Activated effector memory CD4-positive, alpha-beta T cell treated with Interleukin-2 at 50 U/mL for 16 hours (primary cell): Measurements from ENCODE around the gene DACT2.
"Not testable (repeated sequence)": the region's sequence is repeated elsewhere in the genome, so short reads cannot be mapped to it uniquely, and the experiment has no call there.

Experiments used
- DNase-seq: peaks from one replicate; pipeline ENCODE4 v3.0.0-alpha.2; 2020

The DACT2 gene

GRCh38 chr6:168318579-168319278, 848 bp downstream of the DACT2 start:
- DNase-seq = no peak

- no peak for DNase-seq
These were observed 1.5 kb downstream of the DACT2 start for GRCh38 chr6:168318090-168318489.

GRCh38 chr6:168315596-168315995, 4.0 kb downstream of the DACT2 start:
- no peak for DNase-seq

- no peak for DNase-seq
These were observed 4.6 kb downstream of the DACT2 start for GRCh38 chr6:168314948-168315347.

- DNase-seq = no peak
These were observed 5.6 kb downstream of the DACT2 start for GRCh38 chr6:168314021-168314420.

- DNase-seq = no peak
These were observed 6.1 kb downstream of the DACT2 start for GRCh38 chr6:168313431-168314011.

GRCh38 chr6:168312125-168312507, 7.5 kb downstream of the DACT2 start:
- not testable (repeated sequence) for DNase-seq

GRCh38 chr6:168311410-168312124, 8.0 kb downstream of the DACT2 start:
- DNase-seq = no peak

GRCh38 chr6:168310945-168311344, 8.6 kb downstream of the DACT2 start:
- no peak for DNase-seq

- DNase-seq = no peak
These were observed 9.2 kb downstream of the DACT2 start for GRCh38 chr6:168310403-168310802.

GRCh38 chr6:168309997-168310396, 9.6 kb downstream of the DACT2 start:
- DNase-seq = no peak

- DNase-seq = no peak
These were observed 10.4 kb downstream of the DACT2 start for GRCh38 chr6:168309183-168309582.

GRCh38 chr6:168308390-168309144, 11.0 kb downstream of the DACT2 start:
- no peak for DNase-seq

- no peak for DNase-seq
These were observed 11.9 kb downstream of the DACT2 start for GRCh38 chr6:168307695-168308021.

- no peak for DNase-seq
These were observed 12.4 kb downstream of the DACT2 start for GRCh38 chr6:168307015-168307694.

GRCh38 chr6:168305863-168306262, 13.7 kb downstream of the DACT2 start:
- no peak for DNase-seq

GRCh38 chr6:168305096-168305749, 14.4 kb downstream of the DACT2 start:
- no peak for DNase-seq

GRCh38 chr6:168304752-168305015, 14.9 kb downstream of the DACT2 start:
- no peak for DNase-seq

- no peak for DNase-seq
These were observed 15.4 kb downstream of the DACT2 start for GRCh38 chr6:168303982-168304751.

GRCh38 chr6:168302534-168302933, 17.0 kb downstream of the DACT2 start:
- DNase-seq = no peak

- no peak for DNase-seq
These were observed 17.8 kb downstream of the DACT2 start for GRCh38 chr6:168301648-168302398.
